Activated T-cell treated with anti-CD3 and anti-CD28 coated beads, Interleukin-2, amount 50 U/mL, for 72 hours (primary cell): ENCODE results near the gene NUP85. TPM values are rescaled to one million over a fixed set of nuclear protein-coding genes. Genes with fewer than 3 reads are reported as not detected.
A peak's percentile ranks its signal among the peaks of the same experiment; 100 is the strongest.

ENCODE experiments used
- ATAC-seq, 2 donors: fragments of 150-1000 bp; cut with Tn5 transposase; replicated peaks in 1 of 2; 2 replicates each; pipeline ENCODE4 v1.10.0; 2021; ENCODE audit warnings: moderate library complexity in 2 of 2, mild to moderate bottlenecking in 1 of 2
- DNase-seq, 2 donors: peaks; one replicate each; pipeline ENCODE4 v3.0.0; 2021 to 2022; ENCODE audit warnings: mixed read lengths in 1 of 2
- H3K27ac Mint-ChIP-seq: one replicate; pipeline ENCODE4 v1.8.0; 2022; ENCODE audit warnings: mild to moderate bottlenecking, moderate library complexity, mixed read lengths
- H3K27me3 Mint-ChIP-seq: one replicate; pipeline ENCODE4 v1.8.0; 2022; ENCODE audit warnings: low read depth, mixed read lengths
- H3K36me3 Mint-ChIP-seq, 2 donors: one replicate each; pipeline ENCODE4 v1.8.0; 2022; ENCODE audit warnings: mixed read lengths in 2 of 2, mild to moderate bottlenecking in 1 of 2; ENCODE audit not compliant: insufficient read depth in 2 of 2
- H3K4me1 Mint-ChIP-seq: one replicate; pipeline ENCODE4 v1.8.0; 2022; ENCODE audit warnings: low read depth, mixed read lengths
- H3K4me3 Mint-ChIP-seq, 2 donors: one replicate each; pipeline ENCODE4 v1.8.0; 2022; ENCODE audit warnings: mild to moderate bottlenecking in 2 of 2, mixed read lengths in 2 of 2, moderate library complexity in 2 of 2
- H3K9me3 Mint-ChIP-seq, 2 donors: one replicate each; pipeline ENCODE4 v1.8.0; 2022; ENCODE audit warnings: mixed read lengths in 2 of 2
- total RNA-seq, 2 donors: library from RNA; stranded (reverse); gene quantifications; one replicate each; pipeline ENCODE4 v1.2.3, GENCODE V29; 2022

Gene NUP85
- total RNA-seq, 2 donors from 2014 or later: 88.3 to 114 TPM

GRCh38 chr17:75209061-75209460 is 3.6 kb downstream of the NUP85 start:
- Mint-ChIP-seq H3K9me3 (no peaks in the 10 kb centered on the region), H3K36me3 (peaks cover 10 to 20% of the 10 kb centered on the region in 2 donors), H3K27ac (peak overlapping the region; percentile 24), H3K4me1 (peaks cover 33% of the 10 kb centered on the region), H3K4me3 (no peak overlapping the region), H3K27me3 (no peaks in the 10 kb centered on the region)
- DNase-seq: no peak
- ATAC-seq: no peak

- Mint-ChIP-seq H3K4me1 (no peaks in the 10 kb centered on the region), H3K9me3 (no peaks in the 10 kb centered on the region)
Measured at GRCh38 chr17:75218131-75218530, 12.7 kb downstream of the NUP85 start.

GRCh38 chr17:75219815-75220214 is 14.3 kb downstream of the NUP85 start:
- ATAC-seq (no peak), DNase-seq (no peak)
- H3K27me3 Mint-ChIP-seq: no peaks in the 10 kb centered on the region
- peaks cover 13 to 31% of the 10 kb centered on the region in 2 donors for H3K36me3 Mint-ChIP-seq
- H3K4me3 Mint-ChIP-seq: no peak overlapping the region
- H3K27ac Mint-ChIP-seq: no peak overlapping the region
- H3K9me3 Mint-ChIP-seq: no peaks in the 10 kb centered on the region
- no peaks in the 10 kb centered on the region for H3K4me1 Mint-ChIP-seq

More at GRCh38 chr17:75218131-75218530, 12.7 kb downstream of the NUP85 start:
- DNase-seq (no peak), ATAC-seq (no peak)
- no peak overlapping the region for H3K27ac Mint-ChIP-seq
- peaks cover 13 to 27% of the 10 kb centered on the region in 2 donors for H3K36me3 Mint-ChIP-seq
- no peak overlapping the region for H3K4me3 Mint-ChIP-seq
- no peaks in the 10 kb centered on the region for H3K27me3 Mint-ChIP-seq

GRCh38 chr17:75225016-75225415 is 19.5 kb downstream of the NUP85 start:
- Mint-ChIP-seq H3K36me3 (peaks cover 8 to 11% of the 10 kb centered on the region in 2 donors), H3K9me3 (no peaks in the 10 kb centered on the region), H3K27me3 (no peaks in the 10 kb centered on the region), H3K4me3 (no peak overlapping the region), H3K27ac (no peak overlapping the region), H3K4me1 (no peaks in the 10 kb centered on the region)
- ATAC-seq: no peak
- no peak for DNase-seq

GRCh38 chr17:75227729-75228128 is 22.2 kb downstream of the NUP85 start:
- H3K27ac Mint-ChIP-seq: no peak overlapping the region
- no peak for DNase-seq
- no peaks in the 10 kb centered on the region for H3K4me1 Mint-ChIP-seq
- H3K36me3 Mint-ChIP-seq: peaks cover 5 to 13% of the 10 kb centered on the region in 2 donors
- no peaks in the 10 kb centered on the region for H3K27me3 Mint-ChIP-seq
- H3K4me3 Mint-ChIP-seq: no peak overlapping the region
- no peaks in the 10 kb centered on the region for H3K9me3 Mint-ChIP-seq
- no peak for ATAC-seq

GRCh38 chr17:75228305-75228704 is 22.8 kb downstream of the NUP85 start:
- Mint-ChIP-seq H3K36me3 (peaks cover 3 to 14% of the 10 kb centered on the region in 2 donors), H3K27ac (no peak overlapping the region), H3K27me3 (no peaks in the 10 kb centered on the region), H3K9me3 (no peaks in the 10 kb centered on the region), H3K4me1 (no peaks in the 10 kb centered on the region), H3K4me3 (no peak overlapping the region)
- ATAC-seq: no peak
- no peak for DNase-seq

GRCh38 chr17:75228847-75229246 is 23.4 kb downstream of the NUP85 start:
- no peaks in the 10 kb centered on the region for H3K9me3 Mint-ChIP-seq
- ATAC-seq (no peak), DNase-seq (no peak)
- no peak overlapping the region for H3K27ac Mint-ChIP-seq
- H3K4me1 Mint-ChIP-seq: no peaks in the 10 kb centered on the region
- H3K4me3 Mint-ChIP-seq: no peak overlapping the region
- peaks cover 3 to 14% of the 10 kb centered on the region in 2 donors for H3K36me3 Mint-ChIP-seq
- H3K27me3 Mint-ChIP-seq: no peaks in the 10 kb centered on the region

GRCh38 chr17:75231071-75231470 is 25.6 kb downstream of the NUP85 start:
- H3K9me3 Mint-ChIP-seq: no peaks in the 10 kb centered on the region
- H3K27me3 Mint-ChIP-seq: no peaks in the 10 kb centered on the region
- no peak for ATAC-seq
- DNase-seq: no peak
- H3K27ac Mint-ChIP-seq: no peak overlapping the region
- no peak overlapping the region for H3K4me3 Mint-ChIP-seq
- H3K36me3 Mint-ChIP-seq: peaks cover 3 to 20% of the 10 kb centered on the region in 2 donors
- no peaks in the 10 kb centered on the region for H3K4me1 Mint-ChIP-seq

- DNase-seq (no peak), ATAC-seq (no peak)
- Mint-ChIP-seq H3K4me1 (no peaks in the 10 kb centered on the region), H3K27ac (no peak overlapping the region), H3K27me3 (no peaks in the 10 kb centered on the region), H3K9me3 (no peaks in the 10 kb centered on the region), H3K36me3 (peaks cover 3 to 26% of the 10 kb centered on the region in 2 donors), H3K4me3 (no peak overlapping the region)
Measured at GRCh38 chr17:75231741-75232464, 26.4 kb downstream of the NUP85 start.

GRCh38 chr17:75232786-75233185 is 27.3 kb downstream of the NUP85 start:
- Mint-ChIP-seq H3K4me3 (no peak overlapping the region), H3K36me3 (peaks cover 3 to 29% of the 10 kb centered on the region in 2 donors), H3K4me1 (no peaks in the 10 kb centered on the region), H3K27ac (no peak overlapping the region), H3K27me3 (no peaks in the 10 kb centered on the region), H3K9me3 (no peaks in the 10 kb centered on the region)
- DNase-seq: no peak
- ATAC-seq: no peak

- Mint-ChIP-seq H3K9me3 (no peaks in the 10 kb centered on the region), H3K4me1 (peaks cover 28% of the 10 kb centered on the region), H3K27me3 (no peaks in the 10 kb centered on the region), H3K27ac (no peak overlapping the region), H3K36me3 (peaks cover 7 to 32% of the 10 kb centered on the region in 2 donors), H3K4me3 (no peak overlapping the region)
- DNase-seq (no peak), ATAC-seq (no peak)
Measured at GRCh38 chr17:75237100-75238014, 31.9 kb downstream of the NUP85 start.

GRCh38 chr17:75238020-75238580 is 32.6 kb downstream of the NUP85 start:
- peaks cover 35% of the 10 kb centered on the region for H3K4me1 Mint-ChIP-seq
- peak overlapping the region; percentile 85 for H3K27ac Mint-ChIP-seq
- peaks cover 7 to 30% of the 10 kb centered on the region in 2 donors for H3K36me3 Mint-ChIP-seq
- DNase-seq: no peak
- ATAC-seq: no peak
- no peaks in the 10 kb centered on the region for H3K27me3 Mint-ChIP-seq
- H3K9me3 Mint-ChIP-seq: no peaks in the 10 kb centered on the region
- H3K4me3 Mint-ChIP-seq: no peak overlapping the region

GRCh38 chr17:75238684-75239191 is 33.3 kb downstream of the NUP85 start:
- Mint-ChIP-seq H3K4me1 (peaks cover 41% of the 10 kb centered on the region), H3K27me3 (no peaks in the 10 kb centered on the region), H3K9me3 (no peaks in the 10 kb centered on the region), H3K4me3 (peak overlapping the region in 1 of 2 donors; percentile 42), H3K36me3 (peaks cover 7 to 32% of the 10 kb centered on the region in 2 donors), H3K27ac (peak overlapping the region; percentile 85)
- ATAC-seq (peak; percentile 68), DNase-seq (peak; percentile 59 to 67)
